ENCODE data around the gene ABLIM1. TPM values are rescaled to one million over a fixed set of nuclear protein-coding genes. Genes with fewer than 3 reads are reported as not detected.

Gene ABLIM1
- total RNA-seq, 1 donor from 2014 or later = 152 TPM

DNA sequence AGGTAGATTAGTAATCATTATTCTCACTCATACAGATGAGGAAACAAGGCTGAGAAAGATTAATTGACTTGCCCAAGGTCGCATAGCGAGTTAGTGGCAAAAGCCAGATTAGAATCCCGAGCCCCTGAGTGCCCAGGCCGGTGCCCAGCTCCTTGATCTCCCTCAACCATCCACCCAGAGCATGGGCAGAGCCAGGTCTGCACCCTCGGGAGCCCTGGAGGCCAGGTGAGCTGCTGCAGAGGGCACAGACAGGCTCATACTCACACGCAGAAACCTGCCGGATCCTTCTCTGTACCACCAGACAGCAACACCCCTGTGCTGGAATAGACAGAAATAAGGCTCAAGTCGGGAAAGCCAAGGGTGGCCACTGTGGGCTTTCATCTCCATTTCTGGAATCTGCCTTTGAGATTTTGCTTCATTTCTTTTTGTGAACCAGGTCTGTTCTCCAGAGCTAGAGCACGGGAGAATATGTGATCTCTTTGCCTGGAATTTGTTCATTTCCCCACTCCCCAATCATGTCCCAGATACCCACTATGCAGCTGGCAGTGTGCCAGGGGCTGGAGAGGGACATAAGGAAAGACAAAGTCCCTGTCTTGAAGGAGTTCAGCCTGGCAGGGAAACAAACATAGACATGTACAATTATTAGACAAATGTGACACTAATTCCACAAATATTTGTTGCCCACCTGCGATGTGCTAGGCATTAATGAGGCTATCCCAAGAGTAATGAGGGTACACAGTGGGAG is 259.3 kb downstream of the ABLIM1 start:
- H3K27me3 ChIP-seq (ENCODE audit: control insufficient read depth, insufficient read depth, low read length) = no peaks in the 10 kb centered on the region
- no peaks in the 10 kb centered on the region for H3K36me3 ChIP-seq (ENCODE audit: control insufficient read depth, insufficient read depth, low read length)
- FAIRE-seq (no peak), DNase-seq (ENCODE audit: low read depth) (no peak)
- no peak overlapping the region for H3K4me3 ChIP-seq (ENCODE audit: low read depth, low read length)
- TF ChIP-seq, protein P1, sequence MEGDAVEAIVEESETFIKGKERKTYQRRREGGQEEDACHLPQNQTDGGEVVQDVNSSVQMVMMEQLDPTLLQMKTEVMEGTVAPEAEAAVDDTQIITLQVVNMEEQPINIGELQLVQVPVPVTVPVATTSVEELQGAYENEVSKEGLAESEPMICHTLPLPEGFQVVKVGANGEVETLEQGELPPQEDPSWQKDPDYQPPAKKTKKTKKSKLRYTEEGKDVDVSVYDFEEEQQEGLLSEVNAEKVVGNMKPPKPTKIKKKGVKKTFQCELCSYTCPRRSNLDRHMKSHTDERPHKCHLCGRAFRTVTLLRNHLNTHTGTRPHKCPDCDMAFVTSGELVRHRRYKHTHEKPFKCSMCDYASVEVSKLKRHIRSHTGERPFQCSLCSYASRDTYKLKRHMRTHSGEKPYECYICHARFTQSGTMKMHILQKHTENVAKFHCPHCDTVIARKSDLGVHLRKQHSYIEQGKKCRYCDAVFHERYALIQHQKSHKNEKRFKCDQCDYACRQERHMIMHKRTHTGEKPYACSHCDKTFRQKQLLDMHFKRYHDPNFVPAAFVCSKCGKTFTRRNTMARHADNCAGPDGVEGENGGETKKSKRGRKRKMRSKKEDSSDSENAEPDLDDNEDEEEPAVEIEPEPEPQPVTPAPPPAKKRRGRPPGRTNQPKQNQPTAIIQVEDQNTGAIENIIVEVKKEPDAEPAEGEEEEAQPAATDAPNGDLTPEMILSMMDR (IDR thresholded peaks at IDR 0.05; ENCODE audit: insufficient read depth, low read length, severe bottlenecking) = no peak

DNA sequence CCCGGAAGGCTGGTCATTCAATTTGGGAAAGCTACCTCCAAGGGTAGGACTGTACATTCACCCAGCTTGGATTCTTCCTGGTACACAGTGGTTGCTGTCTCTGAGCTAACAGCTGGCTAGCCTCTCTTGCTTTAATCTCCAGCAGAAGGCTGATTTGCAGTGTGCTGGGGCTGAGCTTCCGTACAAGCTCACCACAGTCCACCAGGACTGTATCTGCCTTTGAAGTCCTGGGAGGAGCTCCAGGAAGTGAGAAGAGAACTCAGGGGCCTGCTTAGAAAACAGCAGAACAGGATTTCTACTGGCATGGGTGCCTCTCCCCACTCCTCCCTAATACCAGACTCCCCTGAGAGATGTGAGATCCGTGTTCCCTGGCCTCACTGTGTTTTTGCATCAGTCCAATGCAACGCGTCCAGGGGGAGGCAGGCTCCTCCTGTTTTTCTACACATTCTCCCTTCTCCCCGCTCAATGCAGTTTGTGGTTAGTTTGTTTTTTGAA is 260.4 kb downstream of the ABLIM1 start:
- H3K4me3 ChIP-seq (ENCODE audit: low read depth, low read length) = no peak overlapping the region
- DNase-seq (ENCODE audit: low read depth) = no peak
- TF ChIP-seq, protein P1 (IDR thresholded peaks at IDR 0.05; ENCODE audit: insufficient read depth, low read length, severe bottlenecking) = no peak
- no peaks in the 10 kb centered on the region for H3K36me3 ChIP-seq (ENCODE audit: control insufficient read depth, insufficient read depth, low read length)
- peak; percentile 13 for FAIRE-seq
- no peaks in the 10 kb centered on the region for H3K27me3 ChIP-seq (ENCODE audit: control insufficient read depth, insufficient read depth, low read length)

DNA sequence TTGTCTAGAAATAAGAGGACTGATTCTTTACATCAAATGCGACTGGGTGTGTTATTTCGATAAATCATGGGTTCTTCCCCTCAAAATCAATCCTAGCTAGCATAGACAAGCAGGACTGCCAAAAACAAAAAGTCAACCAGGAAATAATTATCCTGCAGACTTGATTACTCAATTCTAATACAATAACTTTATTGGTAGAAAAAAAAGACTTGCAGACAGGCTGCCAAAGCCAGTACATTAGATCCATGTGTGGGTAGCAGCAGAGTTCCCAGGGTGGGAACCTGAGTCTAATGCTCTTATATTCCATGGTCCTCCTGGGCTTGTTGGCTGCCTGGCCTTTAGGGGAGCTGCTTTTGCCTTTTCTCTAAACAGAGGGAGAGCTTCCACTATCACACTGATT is 261.6 kb downstream of the ABLIM1 start:
- FAIRE-seq = no peak
- no peaks in the 10 kb centered on the region for H3K36me3 ChIP-seq (ENCODE audit: control insufficient read depth, insufficient read depth, low read length)

DNA sequence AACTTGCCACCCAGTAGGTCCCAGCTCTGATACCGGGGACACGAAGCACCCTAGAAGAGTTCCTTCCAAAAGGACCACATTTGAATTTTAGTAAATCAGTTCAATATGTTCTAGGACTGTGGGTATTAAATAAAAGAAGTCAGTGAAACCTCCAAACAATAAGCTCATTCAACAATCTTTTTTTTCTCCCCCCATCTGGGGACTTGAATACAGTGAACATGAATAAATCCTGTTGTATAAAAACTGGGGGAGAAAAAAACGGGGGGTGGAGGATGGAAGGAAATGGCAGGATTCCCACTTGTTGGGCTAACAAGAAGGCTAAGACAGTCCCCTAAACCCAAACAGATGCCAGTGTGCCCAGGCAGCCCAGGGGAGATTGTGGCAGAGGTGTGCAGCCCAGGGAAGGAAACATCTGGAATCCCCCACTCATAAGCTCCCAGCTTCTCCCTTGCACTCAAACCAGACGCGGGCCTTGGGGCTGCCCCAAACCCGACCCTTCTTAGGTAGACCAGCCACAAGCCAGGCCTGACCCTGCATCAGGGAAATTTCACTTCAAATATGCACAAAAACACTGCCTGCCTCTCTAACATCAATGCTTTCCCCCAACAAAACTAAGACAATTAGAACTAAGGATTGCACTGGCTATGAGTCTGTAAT is 262.6 kb downstream of the ABLIM1 start:
- FAIRE-seq = no peak
- H3K36me3 ChIP-seq (ENCODE audit: control insufficient read depth, insufficient read depth, low read length) = no peaks in the 10 kb centered on the region
- no peak for DNase-seq (ENCODE audit: low read depth)
- TF ChIP-seq, protein P1 (IDR thresholded peaks at IDR 0.05; ENCODE audit: insufficient read depth, low read length, severe bottlenecking) = no peak
- no peak overlapping the region for H3K4me3 ChIP-seq (ENCODE audit: low read depth, low read length)
- no peaks in the 10 kb centered on the region for H3K27me3 ChIP-seq (ENCODE audit: control insufficient read depth, insufficient read depth, low read length)

More for the DNA sequence above, 261.6 kb downstream of the ABLIM1 start:
- Histone ChIP-seq H3K27me3 (ENCODE audit: control insufficient read depth, insufficient read depth, low read length) (no peaks in the 10 kb centered on the region), H3K4me3 (ENCODE audit: low read depth, low read length) (no peak overlapping the region)
- TF ChIP-seq, protein P1 (IDR thresholded peaks at IDR 0.05; ENCODE audit: insufficient read depth, low read length, severe bottlenecking) = no peak
- no peak for DNase-seq (ENCODE audit: low read depth)

DNA sequence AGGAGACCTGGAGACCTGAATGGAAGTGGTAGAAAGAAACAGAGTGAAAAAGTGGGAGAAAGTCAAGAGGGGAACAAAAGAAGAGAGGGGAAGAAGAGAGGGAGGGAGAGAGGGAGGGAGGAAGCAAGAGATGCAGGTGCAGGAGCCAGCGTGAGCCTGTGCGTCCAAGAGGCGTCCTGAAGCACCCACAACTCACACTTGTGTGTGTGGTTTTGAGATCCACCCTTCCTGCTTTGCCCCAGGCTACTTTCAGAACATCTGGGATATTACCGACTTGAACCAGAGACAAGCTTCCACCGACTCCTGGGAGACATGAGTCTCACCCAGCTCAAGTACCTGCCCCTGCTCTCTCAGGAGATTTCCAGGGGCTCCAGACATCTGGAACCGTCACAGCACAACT is 263.5 kb downstream of the ABLIM1 start:
- DNase-seq (ENCODE audit: low read depth) (peak; percentile 55), FAIRE-seq (no peak)
- TF ChIP-seq, protein P1 (IDR thresholded peaks at IDR 0.05; ENCODE audit: insufficient read depth, low read length, severe bottlenecking) = no peak
- Histone ChIP-seq H3K36me3 (ENCODE audit: control insufficient read depth, insufficient read depth, low read length) (no peaks in the 10 kb centered on the region), H3K27me3 (ENCODE audit: control insufficient read depth, insufficient read depth, low read length) (no peaks in the 10 kb centered on the region), H3K4me3 (ENCODE audit: low read depth, low read length) (no peak overlapping the region)
